CD4-positive, alpha-beta T cell treated with Interleukin-4 for 1 hour (primary cell): ENCODE measurements around the gene RSPH10B2.
"Not testable (repeated sequence)": the region's sequence is repeated elsewhere in the genome, so short reads cannot be mapped to it uniquely, and the experiment has no call there.

Experiments
- DNase-seq, 2 donors: peaks; one replicate each; pipeline ENCODE4 v3.0.0-alpha.2; 2020 to 2022

The RSPH10B2 gene

GRCh38 chr7:6843654-6844053, 89.8 kb downstream of the RSPH10B2 start:
- not testable (repeated sequence) for DNase-seq

DNA sequence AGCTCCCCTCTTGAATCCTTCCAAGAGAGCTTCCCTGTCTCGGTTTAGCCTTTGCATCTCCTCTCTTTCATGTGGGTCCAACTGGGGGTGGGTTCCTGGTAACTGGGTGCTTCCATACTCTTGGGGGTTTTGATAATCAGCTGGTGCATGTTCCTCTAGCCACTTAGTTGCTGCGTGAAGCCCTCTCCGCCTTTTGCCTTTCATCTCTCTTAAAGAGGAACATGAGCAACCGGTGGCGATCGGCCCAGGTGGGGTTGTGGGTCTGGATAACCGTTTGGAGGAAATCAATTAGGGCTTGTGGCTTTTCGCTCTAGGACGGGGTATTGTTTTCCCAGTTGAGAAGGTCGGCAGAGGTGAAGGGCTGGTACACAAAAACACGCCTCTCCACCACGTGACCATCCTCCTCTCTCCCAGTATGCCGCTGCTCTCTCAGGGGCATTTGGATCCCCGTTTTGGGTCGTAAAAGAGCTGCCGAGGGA, 92.1 kb downstream of the RSPH10B2 start:
- DNase-seq, result not testable (repeated sequence)

GRCh38 chr7:6847751-6848150, 93.8 kb downstream of the RSPH10B2 start:
- not testable (repeated sequence) for DNase-seq
